NCI-H146 treated with DMSO at 0.1 percent for 48 hours (cell line): ENCODE results near the gene SRGAP2C.
"Not testable (repeated sequence)": the region's sequence is repeated elsewhere in the genome, so short reads cannot be mapped to it uniquely, and the experiment has no call there.

Source experiments
- DNase-seq: peaks from one replicate; lab custom pipeline; 2025; ENCODE audit not compliant: unreplicated experiment; lab: John Stamatoyannopoulos, UW

Gene SRGAP2C

GRCh38 chr1:121369959-121370358 is 185.2 kb downstream of the SRGAP2C start:
- not testable (repeated sequence) for DNase-seq

- not testable (repeated sequence) for DNase-seq
Observed at GRCh38 chr1:121374851-121375367, 190.1 kb downstream of the SRGAP2C start.

GRCh38 chr1:121376986-121377385 is 192.2 kb downstream of the SRGAP2C start:
- not testable (repeated sequence) for DNase-seq

GRCh38 chr1:121378757-121379156 is 194.0 kb downstream of the SRGAP2C start:
- not testable (repeated sequence) for DNase-seq

- not testable (repeated sequence) for DNase-seq
Observed at GRCh38 chr1:121384754-121385153, 200.0 kb downstream of the SRGAP2C start.

DNA sequence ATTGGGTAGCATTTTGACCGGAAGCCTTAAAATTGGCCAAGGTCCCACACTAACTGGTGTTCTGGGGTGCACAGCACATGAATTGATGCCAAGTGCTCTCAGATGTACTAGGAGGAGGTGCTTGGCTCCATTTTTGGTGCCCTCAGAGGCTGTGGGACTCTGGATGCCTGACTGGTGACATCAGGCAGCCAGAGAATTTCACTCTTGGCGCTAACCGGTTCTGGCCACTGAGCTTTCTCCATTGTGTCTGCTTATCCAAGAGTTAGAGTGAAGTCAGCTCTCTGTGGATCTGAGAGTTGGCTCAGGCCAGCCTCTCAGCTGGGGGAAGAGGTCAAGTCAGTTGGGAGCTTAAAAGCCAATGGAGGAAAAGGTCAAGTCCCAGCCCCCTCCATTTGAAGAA is 200.4 kb downstream of the SRGAP2C start:
- not testable (repeated sequence) for DNase-seq

GRCh38 chr1:121385563-121386288 is 201.0 kb downstream of the SRGAP2C start:
- DNase-seq = not testable (repeated sequence)

- DNase-seq = not testable (repeated sequence)
Observed at GRCh38 chr1:121386319-121386948, 201.7 kb downstream of the SRGAP2C start.

- not testable (repeated sequence) for DNase-seq
Observed at GRCh38 chr1:121389895-121390560, 205.3 kb downstream of the SRGAP2C start.

DNA sequence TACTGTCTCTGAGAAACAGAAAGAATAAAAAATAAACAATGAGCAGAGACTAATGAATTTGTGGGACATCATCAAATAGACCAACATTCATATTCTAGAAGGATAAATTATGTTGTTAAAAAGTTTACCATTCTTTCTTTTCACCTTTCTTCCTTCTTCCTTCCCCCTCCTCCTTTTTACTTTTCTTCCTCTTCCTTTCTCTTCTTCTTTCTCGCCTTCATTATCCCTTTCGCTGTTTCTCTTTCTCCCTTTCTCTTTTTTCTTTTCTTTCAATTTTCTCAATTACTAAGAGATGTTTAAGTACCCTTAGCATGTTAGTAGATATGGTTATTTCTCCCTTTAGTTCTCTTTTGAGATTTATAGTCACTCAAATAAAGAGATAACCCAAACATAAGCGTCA is 207.4 kb downstream of the SRGAP2C start:
- DNase-seq = not testable (repeated sequence)

DNA sequence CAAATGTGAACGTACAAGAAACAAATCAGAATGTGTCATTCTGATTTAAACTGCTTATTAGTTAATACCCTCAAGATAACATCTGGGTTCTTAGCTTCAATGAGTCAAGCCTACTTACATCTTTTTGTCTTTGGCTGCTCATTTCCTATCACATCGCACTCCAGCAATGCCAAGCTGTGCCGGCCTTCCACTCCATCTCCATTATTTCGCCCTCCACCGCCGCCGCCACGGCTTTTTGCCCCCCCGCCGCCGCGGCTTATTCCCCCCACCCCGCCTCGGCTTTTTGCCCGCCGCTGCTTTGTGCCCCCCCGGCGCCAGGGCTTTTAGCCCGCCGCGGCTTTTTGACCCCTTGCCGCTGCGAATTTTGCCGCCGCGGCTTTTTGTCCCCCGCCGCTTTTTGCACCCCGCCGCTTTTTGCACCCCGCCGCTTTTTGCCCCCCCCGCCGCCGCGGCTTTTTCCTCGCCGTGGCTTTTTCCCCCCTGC is 211.0 kb downstream of the SRGAP2C start:
- not testable (repeated sequence) for DNase-seq

GRCh38 chr1:121396335-121397081 is 211.7 kb downstream of the SRGAP2C start:
- DNase-seq = not testable (repeated sequence)

DNA sequence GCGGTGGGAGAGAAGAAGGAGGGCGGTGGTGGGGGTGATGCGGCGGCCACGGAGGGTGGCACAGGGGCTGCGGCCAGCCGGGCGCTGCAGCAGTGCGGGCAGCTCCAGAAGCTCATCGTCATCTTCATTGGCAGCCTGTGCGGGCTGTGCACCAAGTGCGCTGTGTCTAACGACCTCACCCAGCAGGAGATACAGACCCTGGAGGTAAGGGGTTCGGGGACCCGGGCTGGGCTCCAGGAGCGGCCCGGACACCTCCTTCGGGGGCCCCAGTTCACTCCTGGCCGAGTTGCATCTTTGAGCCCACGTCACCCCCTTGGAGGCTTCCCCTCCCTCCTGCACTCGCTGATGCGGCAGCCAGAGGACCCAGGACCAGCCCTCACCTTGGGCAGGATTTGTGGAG is 212.3 kb downstream of the SRGAP2C start:
- DNase-seq = not testable (repeated sequence)

DNA sequence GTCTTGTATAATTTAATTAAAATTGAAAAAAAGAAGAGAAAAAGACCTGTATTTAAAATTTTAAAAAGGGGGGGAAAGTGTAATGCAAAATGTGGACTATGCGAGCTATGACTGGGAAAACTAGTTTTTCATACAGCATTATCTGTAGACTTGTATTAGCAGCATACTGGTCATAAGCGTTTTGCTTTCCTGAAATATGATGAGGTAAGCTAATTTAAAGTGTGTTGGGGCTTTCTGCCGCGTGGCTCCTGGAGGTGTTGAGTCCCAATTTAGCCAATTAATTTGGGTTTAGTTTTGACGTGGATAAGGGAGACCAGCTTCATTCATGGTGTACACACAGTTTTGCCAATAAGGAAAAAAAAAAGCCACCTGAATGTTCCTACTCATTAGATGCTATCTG is 214.4 kb downstream of the SRGAP2C start:
- not testable (repeated sequence) for DNase-seq

DNA sequence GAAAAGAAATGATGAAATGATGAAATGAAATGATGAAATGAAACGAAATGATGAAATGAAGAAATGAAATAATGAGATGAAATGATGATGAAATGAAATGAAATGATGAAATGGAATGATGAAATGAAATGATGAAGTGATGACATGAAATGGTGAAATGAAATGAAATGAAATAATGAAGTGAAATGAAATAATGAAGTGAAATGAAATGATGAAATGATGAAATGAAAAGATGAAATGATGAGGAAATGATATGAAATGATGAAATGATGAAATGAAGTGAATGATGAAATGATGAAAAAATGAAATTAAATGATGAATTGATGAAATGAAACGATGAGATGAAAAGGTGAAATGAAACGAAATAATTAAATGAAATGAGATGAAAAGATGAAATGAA is 215.3 kb downstream of the SRGAP2C start:
- not testable (repeated sequence) for DNase-seq

GRCh38 chr1:121400541-121401310 is 216.0 kb downstream of the SRGAP2C start:
- DNase-seq = not testable (repeated sequence)

DNA sequence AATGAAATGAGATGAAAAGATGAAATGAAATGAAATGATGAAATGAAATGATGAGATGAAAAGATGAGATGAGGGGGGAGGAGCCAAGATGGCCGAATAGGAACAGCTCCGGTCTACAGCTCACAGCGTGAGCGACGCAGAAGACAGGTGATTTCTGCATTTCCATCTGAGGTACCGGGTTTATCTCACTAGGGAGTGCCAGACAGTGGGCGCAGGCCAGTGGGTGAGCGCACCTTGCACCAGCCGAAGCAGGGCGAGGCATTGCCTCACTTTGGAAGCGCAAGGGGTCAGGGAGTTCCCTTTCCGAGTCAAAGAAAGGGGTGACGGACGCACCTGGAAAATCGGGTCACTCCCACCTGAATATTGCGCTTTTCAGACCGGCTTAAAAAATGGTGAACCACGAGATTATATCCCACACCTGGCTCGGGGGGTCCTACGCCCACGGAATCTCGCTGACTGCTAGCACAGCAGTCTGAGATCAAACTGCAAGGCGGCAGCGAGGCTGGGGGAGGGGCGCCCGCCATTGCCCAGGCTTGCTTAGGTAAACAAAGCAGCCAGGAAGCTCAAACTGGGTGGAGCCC is 216.7 kb downstream of the SRGAP2C start:
- not testable (repeated sequence) for DNase-seq

DNA sequence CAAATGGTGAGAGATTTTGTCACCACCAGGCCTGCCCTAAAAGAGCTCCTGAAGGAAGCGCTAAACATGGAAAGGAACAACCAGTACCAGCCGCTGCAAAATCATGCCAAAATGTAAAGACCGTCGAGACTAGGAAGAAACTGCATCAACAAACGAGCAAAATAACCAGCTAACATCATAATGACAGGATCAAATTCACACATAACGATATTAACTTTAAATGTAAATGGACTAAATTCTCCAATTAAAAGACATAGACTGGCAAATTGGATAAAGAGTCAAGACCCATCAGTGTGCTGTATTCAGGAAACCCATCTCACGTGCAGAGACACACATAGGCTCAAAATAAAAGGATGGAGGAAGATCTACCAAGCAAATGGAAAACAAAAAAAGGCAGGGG is 218.5 kb downstream of the SRGAP2C start:
- DNase-seq = not testable (repeated sequence)

DNA sequence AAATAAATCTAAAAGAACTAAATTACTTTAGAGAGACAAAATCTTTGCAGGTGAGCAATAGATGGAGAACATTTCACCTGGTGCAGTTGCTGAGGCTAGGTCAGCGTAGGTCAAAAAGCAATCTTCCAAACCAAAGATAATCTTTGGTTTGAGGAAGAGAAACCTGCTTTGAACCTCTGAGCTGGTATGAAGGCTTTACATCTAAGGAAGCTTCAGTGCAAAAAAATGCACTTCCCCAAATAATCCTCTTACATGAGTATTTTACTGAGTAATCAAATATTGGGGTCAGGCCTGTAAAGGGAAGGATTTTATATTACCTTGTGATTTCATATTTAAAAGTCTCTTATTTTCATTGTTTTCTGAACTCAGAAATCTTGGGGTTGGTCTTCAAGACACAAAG is 223.6 kb downstream of the SRGAP2C start:
- DNase-seq = no peak

- no peak for DNase-seq
Observed at GRCh38 chr1:121413821-121414220, 229.0 kb downstream of the SRGAP2C start.
